H1 (cell line): ENCODE results near the gene MFRP. TPM values are rescaled to one million over a fixed set of nuclear protein-coding genes. Genes with fewer than 3 reads are reported as not detected.

ENCODE experiments used
- CTCF ChIA-PET: fragments of 300-600 bp; sonication (Branson Sonifier 250); formaldehyde crosslinking; loops from one replicate; lab custom pipeline; 2021; ENCODE audit not compliant: partially characterized antibody; lab: Charles Lee
- POLR2A ChIA-PET: fragments of 300-600 bp; sonication (Branson Sonifier 250); formaldehyde crosslinking; loops from one replicate; lab custom pipeline; 2021; ENCODE audit warnings: inconsistent platforms; ENCODE audit not compliant: partially characterized antibody; lab: Charles Lee
- DNase-seq, 2 experiments: peaks; one replicate each; pipeline versions ENCODE4 v3.0.0 to v3.0.0-alpha.2; 2010 to 2022; ENCODE audit warnings: low spot score in 2 of 2, low read depth in 1 of 2, mixed read lengths in 1 of 2
- FAIRE-seq: peaks from 2 replicates; lab custom pipeline; 2011; peaks lifted over from hg19 to GRCh38; lab: Jason Lieb, UNC
- H2AFZ ChIP-seq: 2 replicates; pipeline ENCODE4 v1.8.1; 2012; ENCODE audit warnings: low read length, inconsistent platforms
- H2AK5ac ChIP-seq: 2 replicates; pipeline ENCODE4 v1.6.1; 2013; ENCODE audit warnings: low read depth, low read length
- H2BK120ac ChIP-seq: replicated peaks from 2 replicates; pipeline ENCODE3; 2013; ENCODE audit warnings: low read depth, low read length, inconsistent platforms
- H2BK12ac ChIP-seq: 2 replicates; pipeline ENCODE4 v1.6.1; 2013; ENCODE audit warnings: low read depth, low read length
- H2BK15ac ChIP-seq: 2 replicates; pipeline ENCODE4 v1.6.1; 2013; ENCODE audit warnings: low read length
- H2BK20ac ChIP-seq: 2 replicates; pipeline ENCODE4 v1.6.1; 2013; ENCODE audit warnings: low read length
- H2BK5ac ChIP-seq: 2 replicates; pipeline ENCODE4 v1.6.1; 2013; ENCODE audit warnings: low read depth, low read length
- H3K14ac ChIP-seq: 2 replicates; pipeline ENCODE4 v1.6.1; 2013; ENCODE audit warnings: inconsistent platforms; ENCODE audit not compliant: insufficient read length
- H3K18ac ChIP-seq: 2 replicates; pipeline ENCODE4 v1.6.1; 2013; ENCODE audit warnings: low read length; ENCODE audit errors: extremely low read depth
- H3K23ac ChIP-seq: 2 replicates; pipeline ENCODE4 v1.6.1; 2013; ENCODE audit warnings: inconsistent platforms; ENCODE audit not compliant: insufficient read length
- H3K23me2 ChIP-seq: 2 replicates; pipeline ENCODE4 v1.6.1; 2013; ENCODE audit warnings: low read depth, low read length
- H3K27ac ChIP-seq: 2 replicates; pipeline ENCODE4 v1.6.1; 2011; ENCODE audit warnings: low read depth, low read length, inconsistent platforms
- H3K27me3 ChIP-seq, 4 experiments: replicated peaks in 1 of 4; 1 replicate in 1 of 4; 2 replicates in 3 of 4; pipeline versions ENCODE4 v1.6.1 to v1.8.1; 2011 to 2013; ENCODE audit warnings: low read length in 3 of 4, mild to moderate bottlenecking in 3 of 4, inconsistent platforms in 2 of 4, mixed read lengths in 2 of 4, moderate library complexity in 1 of 4; ENCODE audit not compliant: control insufficient read depth in 3 of 4, insufficient read depth in 3 of 4; ENCODE audit errors: extremely low read depth in 1 of 4
- H3K36me3 ChIP-seq, 4 experiments: 2 replicates each; pipeline versions ENCODE4 v1.6.1 to v1.8.1; 2011 to 2013; ENCODE audit warnings: mild to moderate bottlenecking in 4 of 4, low read length in 3 of 4, moderate library complexity in 2 of 4, control low read depth in 1 of 4, inconsistent platforms in 1 of 4; ENCODE audit not compliant: insufficient read depth in 4 of 4, control insufficient read depth in 2 of 4
- H3K4ac ChIP-seq: replicated peaks from 2 replicates; pipeline ENCODE3; 2013; ENCODE audit warnings: low read length, low read depth, mixed read lengths, inconsistent platforms; ENCODE audit not compliant: insufficient read length
- H3K4me1 ChIP-seq, 4 experiments: replicated peaks in 1 of 4; 1 replicate in 1 of 4; 2 replicates in 3 of 4; pipeline versions ENCODE4 v1.6.1 to v1.8.1; 2011 to 2013; ENCODE audit warnings: low read length in 3 of 4, inconsistent platforms in 2 of 4, mixed read lengths in 1 of 4; ENCODE audit not compliant: insufficient read depth in 4 of 4, control insufficient read depth in 3 of 4
- H3K4me2 ChIP-seq, 2 experiments: 2 replicates each; pipeline versions ENCODE4 v1.6.1 to v1.8.1; 2011 to 2013; ENCODE audit warnings: low read depth in 2 of 2, low read length in 2 of 2, control low read depth in 1 of 2, inconsistent platforms in 1 of 2, mild to moderate bottlenecking in 1 of 2; ENCODE audit not compliant: insufficient read depth in 1 of 2
- H3K4me3 ChIP-seq, 4 experiments: fragments of 200-600, 300-600 bp in 1 of 4; sonication (generic), shearing (Covaris generic), sonication (Bioruptor Twin) in 1 of 4; 2 replicates each; pipeline versions ENCODE4 v1.5.1 to v1.8.1; 2011 to 2016; ENCODE audit warnings: low read length in 4 of 4, low read depth in 3 of 4, control low read depth in 2 of 4, inconsistent platforms in 2 of 4, mild to moderate bottlenecking in 2 of 4, mixed read lengths in 1 of 4, moderate library complexity in 1 of 4; ENCODE audit not compliant: insufficient read depth in 2 of 4; ENCODE audit errors: extremely low read depth in 1 of 4
- H3K56ac ChIP-seq: replicated peaks from 2 replicates; pipeline ENCODE3; 2013; ENCODE audit warnings: low read depth, mild to moderate bottlenecking, mixed read lengths, low read length, inconsistent platforms; ENCODE audit not compliant: insufficient read length
- H3K79me1 ChIP-seq: 2 replicates; pipeline ENCODE4 v1.6.1; 2013; ENCODE audit warnings: low read depth, low read length, control low read depth
- H3K79me2 ChIP-seq, 2 experiments: 2 replicates each; pipeline versions ENCODE4 v1.6.1 to v1.8.1; 2012 to 2013; ENCODE audit warnings: low read length in 2 of 2, mild to moderate bottlenecking in 2 of 2, inconsistent platforms in 1 of 2; ENCODE audit not compliant: insufficient read depth in 2 of 2, control insufficient read depth in 1 of 2
- H3K9ac ChIP-seq, 4 experiments: replicated peaks in 1 of 4; 1 replicate in 1 of 4; 2 replicates in 3 of 4; pipeline versions ENCODE4 v1.6.1 to v1.8.1; 2011 to 2013; ENCODE audit warnings: low read depth in 3 of 4, low read length in 3 of 4, control low read depth in 2 of 4, mild to moderate bottlenecking in 2 of 4, moderate library complexity in 2 of 4, inconsistent platforms in 1 of 4; ENCODE audit errors: extremely low read depth in 1 of 4
- H3K9me3 ChIP-seq, 2 experiments: 2 replicates each; pipeline versions ENCODE4 v1.6.1 to v1.8.1; 2012 to 2013; ENCODE audit warnings: mild to moderate bottlenecking in 2 of 2, moderate library complexity in 2 of 2, control low read depth in 1 of 2, inconsistent platforms in 1 of 2, low read depth in 1 of 2, low read length in 1 of 2, mixed read lengths in 1 of 2; ENCODE audit not compliant: insufficient read depth in 2 of 2
- H4K20me1 ChIP-seq, 2 experiments: replicated peaks in 1 of 2; 2 replicates each; pipeline versions ENCODE3 to v1.8.1; 2011 to 2013; ENCODE audit warnings: inconsistent platforms in 2 of 2, low read length in 2 of 2, mild to moderate bottlenecking in 1 of 2; ENCODE audit not compliant: insufficient read depth in 2 of 2, control insufficient read depth in 1 of 2
- H4K5ac ChIP-seq: 2 replicates; pipeline ENCODE4 v1.6.1; 2013; ENCODE audit warnings: low read length, low read depth, mixed read lengths, inconsistent platforms; ENCODE audit not compliant: insufficient read length
- H4K8ac ChIP-seq: 2 replicates; pipeline ENCODE4 v1.8.0; 2013; ENCODE audit warnings: mild to moderate bottlenecking, moderate library complexity, low read length, inconsistent platforms; ENCODE audit not compliant: insufficient read depth; ENCODE audit errors: extremely low read depth
- H4K91ac ChIP-seq: replicated peaks from 2 replicates; pipeline ENCODE3; 2013; ENCODE audit warnings: low read length, mixed read lengths, inconsistent platforms; ENCODE audit not compliant: insufficient read length
- PHF8 ChIP-seq: fragments of 200-600 bp; sonication (generic); conservative IDR thresholded peaks from 2 replicates; pipeline ENCODE4 v1.7.1; 2012; ENCODE audit warnings: low read depth, mild to moderate bottlenecking, inconsistent platforms, low read length, moderate library complexity
- WGBS, 2 experiments: shearing (Covaris generic) in 1 of 2; methylation state at CpG; one replicate each; pipeline versions ENCODE4 v1.1.6 to v1.1.7; 2013 to 2015; ENCODE audit warnings: low lambda C conversion rate in 2 of 2, mixed read lengths in 2 of 2, inconsistent platforms in 1 of 2, low coverage in 1 of 2, missing lambda C conversion rate in 1 of 2; ENCODE audit not compliant: insufficient replicate concordance in 2 of 2, insufficient coverage in 1 of 2, insufficient read length in 1 of 2; ENCODE audit errors: extremely low coverage in 1 of 2, missing lambda C conversion rate in 1 of 2; 5-methylcytosine and 5-hydroxymethylcytosine counted together
- polyA plus RNA-seq, 7 experiments: library from polyadenylated mRNA; depleted of rRNA in 3 of 7; stranded (reverse) in 5 of 7; unstranded in 2 of 7; fragments of >200 nt in 5 of 7; fragments of 200-250 nt in 2 of 7; gene quantifications; 1 replicate in 5 of 7; 2 replicates in 1 of 7; 4 replicates in 1 of 7; pipeline versions ENCODE4 v1.2.1 to v1.2.3, GENCODE V29; 2011 to 2013; ENCODE audit warnings: missing spikeins in 2 of 7, mixed read lengths in 2 of 7
- total RNA-seq: library from RNA; stranded (reverse); fragmentation: NEBNext Ultra II Directional; extraction: Animal tissue kit (Norgen Biotek cat#: 25700); gene quantifications from 2 replicates; pipeline ENCODE4 v1.2.1, GENCODE V29; 2021
- TF ChIP-seq, protein P1 (sequence below): IDR thresholded peaks from 2 replicates; pipeline ENCODE4 v1.6.1; 2011; ENCODE audit warnings: low read length, improper control_type of control experiment
- TF ChIP-seq, protein P2 (sequence below): IDR thresholded peaks from 2 replicates; pipeline ENCODE4 v1.6.1; 2012; ENCODE audit warnings: inconsistent platforms

MFRP gene
- total and polyA plus RNA-seq, 2 of the 8 experiments (the other 6 are each of a cell fraction or from before 2014, with no cell fraction given), result 0.02 TPM; not detected in 1

DNA sequence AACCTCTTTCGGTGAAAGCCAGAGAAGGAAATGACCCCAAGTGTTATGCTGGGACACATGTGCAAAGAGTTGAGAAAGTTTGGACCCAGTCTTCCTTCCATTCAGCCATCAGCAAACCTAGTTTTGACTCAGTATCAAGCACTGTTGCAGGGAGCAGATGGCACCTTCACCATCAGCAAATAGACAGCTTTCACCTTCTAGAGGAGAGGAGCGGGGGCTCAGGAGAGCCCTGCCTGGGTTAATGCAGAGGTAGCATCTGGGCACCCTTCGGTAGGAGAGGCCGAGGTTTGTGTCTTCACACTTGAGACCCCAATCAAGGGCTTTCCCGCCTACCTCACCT lies 16.2 kb upstream of the MFRP start:
- no peak overlapping the region for H3K27ac ChIP-seq
- H3K9ac ChIP-seq, result no peak overlapping the region
- H2BK12ac ChIP-seq, result no peak overlapping the region
- no peak for FAIRE-seq
- H3K4me3 ChIP-seq, result no peak overlapping the region
- H3K4ac ChIP-seq, result no peak overlapping the region
- no peak overlapping the region for H2BK15ac ChIP-seq
- peaks cover 18 to 37% (median 32%) of the 10 kb centered on the region in 4 experiments for H3K27me3 ChIP-seq
- H3K14ac ChIP-seq, result no peak overlapping the region
- H4K8ac ChIP-seq, result no peak overlapping the region
- H2AFZ ChIP-seq, result no peak overlapping the region
- H3K56ac ChIP-seq, result no peak overlapping the region
- H3K79me2 ChIP-seq, result no peaks in the 10 kb centered on the region
- H2BK5ac ChIP-seq, result no peak overlapping the region
- no peak overlapping the region for H3K18ac ChIP-seq
- H3K36me3 ChIP-seq, result peaks cover 0 to 3% (median 1%) of the 10 kb centered on the region in 4 experiments; a peak in 3 of 8 replicates
- TF ChIP-seq PHF8, result no peak
- TF ChIP-seq, protein P1, sequence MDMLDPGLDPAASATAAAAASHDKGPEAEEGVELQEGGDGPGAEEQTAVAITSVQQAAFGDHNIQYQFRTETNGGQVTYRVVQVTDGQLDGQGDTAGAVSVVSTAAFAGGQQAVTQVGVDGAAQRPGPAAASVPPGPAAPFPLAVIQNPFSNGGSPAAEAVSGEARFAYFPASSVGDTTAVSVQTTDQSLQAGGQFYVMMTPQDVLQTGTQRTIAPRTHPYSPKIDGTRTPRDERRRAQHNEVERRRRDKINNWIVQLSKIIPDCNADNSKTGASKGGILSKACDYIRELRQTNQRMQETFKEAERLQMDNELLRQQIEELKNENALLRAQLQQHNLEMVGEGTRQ, result no peak
- TF ChIP-seq, protein P2, sequence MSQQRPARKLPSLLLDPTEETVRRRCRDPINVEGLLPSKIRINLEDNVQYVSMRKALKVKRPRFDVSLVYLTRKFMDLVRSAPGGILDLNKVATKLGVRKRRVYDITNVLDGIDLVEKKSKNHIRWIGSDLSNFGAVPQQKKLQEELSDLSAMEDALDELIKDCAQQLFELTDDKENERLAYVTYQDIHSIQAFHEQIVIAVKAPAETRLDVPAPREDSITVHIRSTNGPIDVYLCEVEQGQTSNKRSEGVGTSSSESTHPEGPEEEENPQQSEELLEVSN, result peak; percentile 75
- no peak overlapping the region for H4K91ac ChIP-seq
- no peak for DNase-seq
- ChIA-PET CTCF (interaction anchor here (1.2 to 10.9 kb wide), 7 partner anchors 10 to 112 kb away, joined by 5 to 474 read pairs (median 7); partner anchors contain the start of genes C1QTNF5 and USP2), POLR2A (interaction anchor here (1.0 to 3.7 kb wide), 6 partner anchors 9 to 112 kb away, joined by 3 to 32 read pairs (median 4); partner anchors contain the start of genes C1QTNF5 and USP2)
- H3K79me1 ChIP-seq, result no peaks in the 10 kb centered on the region; the same call in 1 of the 2 replicates
- H2BK20ac ChIP-seq, result no peak overlapping the region
- no peaks in the 10 kb centered on the region; a peak in 1 of 4 replicates for H3K9me3 ChIP-seq
- no peak overlapping the region; a peak in 1 of 4 replicates for H3K4me2 ChIP-seq
- no peak overlapping the region for H2BK120ac ChIP-seq
- peaks cover 4% of the 10 kb centered on the region; the same call in 1 of the 2 replicates for H3K23me2 ChIP-seq
- H4K20me1 ChIP-seq, result peaks cover 4 to 23% of the 10 kb centered on the region in 2 experiments
- H3K4me1 ChIP-seq, result peaks cover 12 to 25% (median 22%) of the 10 kb centered on the region in 4 experiments
- 90% methylated on average over 5 of the region's 5 CpGs; no CpG with 5 or more reads in 1 of the 2 experiments for WGBS, 2 experiments
- no peak overlapping the region for H3K23ac ChIP-seq
- H2AK5ac ChIP-seq, result no peak overlapping the region
- no peak overlapping the region for H4K5ac ChIP-seq
